Measurements from ENCODE around the gene TXK.

GRCh38 chr4:48163746-48164145 is 29.7 kb upstream of the TXK start:
- TF ChIP-seq POLR2A (IDR thresholded peaks at IDR 0.05) (no peak), POLR2AphosphoS5 (IDR thresholded peaks at IDR 0.05) (no peak)
